Mesendoderm (in vitro differentiated cells): Measurements from ENCODE around the gene CD82. TPM values are rescaled to one million over a fixed set of nuclear protein-coding genes. Genes with fewer than 3 reads are reported as not detected.
"Not testable (repeated sequence)": the region's sequence is repeated elsewhere in the genome, so short reads cannot be mapped to it uniquely, and the experiment has no call there.

Source experiments
- DNase-seq: peaks from one replicate; pipeline ENCODE4 v3.0.0; 2013
- H2AK5ac ChIP-seq: 2 replicates; pipeline ENCODE4 v1.6.1; 2013; ENCODE audit warnings: low read length, inconsistent platforms
- H2BK120ac ChIP-seq: 2 replicates; pipeline ENCODE4 v1.6.1; 2013; ENCODE audit warnings: low read depth, mild to moderate bottlenecking, low read length, moderate library complexity, mixed read lengths
- H2BK15ac ChIP-seq: replicated peaks from 2 replicates; pipeline ENCODE4 v1.6.1; 2013; ENCODE audit warnings: low read depth, mild to moderate bottlenecking, moderate library complexity
- H2BK5ac ChIP-seq: 2 replicates; pipeline ENCODE4 v1.6.1; 2013; ENCODE audit warnings: low read length, inconsistent platforms
- H3K18ac ChIP-seq: 2 replicates; pipeline ENCODE4 v1.6.1; 2013; ENCODE audit warnings: mild to moderate bottlenecking, low read length, mixed read lengths
- H3K23ac ChIP-seq: one replicate; pipeline ENCODE4 v1.6.1; 2013; ENCODE audit warnings: low read length
- H3K27ac ChIP-seq: 2 replicates; pipeline ENCODE4 v1.5.1; 2013; ENCODE audit warnings: low read depth, mild to moderate bottlenecking, inconsistent platforms, low read length, moderate library complexity
- H3K27me3 ChIP-seq: 2 replicates; pipeline ENCODE4 v1.6.1; 2013; ENCODE audit warnings: low read length, control low read depth, mild to moderate bottlenecking, inconsistent platforms; ENCODE audit not compliant: insufficient read depth, poor library complexity
- H3K36me3 ChIP-seq: 2 replicates; pipeline ENCODE4 v1.6.1; 2013; ENCODE audit warnings: low read length, inconsistent platforms; ENCODE audit not compliant: control insufficient read depth, insufficient read depth
- H3K4ac ChIP-seq: one replicate; pipeline ENCODE4 v1.6.1; 2013; ENCODE audit warnings: low read depth, mild to moderate bottlenecking, low read length, moderate library complexity
- H3K4me1 ChIP-seq: 2 replicates; pipeline ENCODE4 v1.6.1; 2013; ENCODE audit warnings: low read depth, low read length, inconsistent platforms; ENCODE audit not compliant: control insufficient read depth
- H3K4me2 ChIP-seq: 2 replicates; pipeline ENCODE4 v1.6.1; 2013; ENCODE audit warnings: low read length
- H3K4me3 ChIP-seq: 2 replicates; pipeline ENCODE4 v1.5.1; 2013; ENCODE audit warnings: mild to moderate bottlenecking, low read length
- H3K56ac ChIP-seq: one replicate; pipeline ENCODE4 v1.6.1; 2013; ENCODE audit warnings: low read length
- H3K79me1 ChIP-seq: 2 replicates; pipeline ENCODE4 v1.6.1; 2013; ENCODE audit warnings: low read length, inconsistent platforms
- H3K79me2 ChIP-seq: 2 replicates; pipeline ENCODE4 v1.6.1; 2013; ENCODE audit warnings: mild to moderate bottlenecking, low read length; ENCODE audit not compliant: control insufficient read depth, insufficient read depth
- H3K9ac ChIP-seq: 2 replicates; pipeline ENCODE4 v1.6.1; 2013; ENCODE audit warnings: low read length, inconsistent platforms
- H4K5ac ChIP-seq: one replicate; pipeline ENCODE4 v1.6.1; 2013; ENCODE audit warnings: low read length
- H4K8ac ChIP-seq: one replicate; pipeline ENCODE4 v1.6.1; 2013; ENCODE audit warnings: low read depth, mild to moderate bottlenecking, control low read depth, low read length, moderate library complexity
- WGBS: extraction: QIAGEN DNeasy Blood & Tissue Kit; methylation state at CpG from one replicate; pipeline ENCODE4 v1.1.7; 2013; ENCODE audit warnings: low lambda C conversion rate, missing lambda C conversion rate; ENCODE audit not compliant: insufficient coverage; ENCODE audit errors: extremely low coverage; 5-methylcytosine and 5-hydroxymethylcytosine counted together
- small RNA-seq: library from polyadenylated mRNA; stranded (forward); fragments of <200 nt; extraction: miRNeasy Mini kit (QIAGEN cat#:217004); gene quantifications from one replicate; pipeline ENCODE3, GENCODE V24; 2013; ENCODE audit not compliant: insufficient read depth

The CD82 gene

DNA sequence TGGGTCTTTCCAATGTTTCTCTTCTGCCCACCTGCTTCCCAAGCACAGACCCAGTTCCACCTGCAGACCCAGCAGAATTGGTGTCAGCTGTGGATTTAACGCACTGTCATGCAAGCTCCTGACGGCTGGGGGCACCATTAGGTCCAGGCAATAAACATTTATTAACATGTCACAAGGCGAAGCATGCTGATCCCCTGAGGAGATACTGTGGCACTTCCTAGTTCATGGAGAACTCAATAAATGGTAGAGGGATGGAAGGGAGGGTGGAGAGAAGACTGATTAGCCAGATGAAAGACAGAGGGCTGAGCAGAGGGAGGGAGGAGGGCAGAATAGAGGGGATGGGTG is 93.0 kb downstream of the CD82 start:
- H4K5ac ChIP-seq, result no peak overlapping the region
- no peak overlapping the region for H3K4me3 ChIP-seq
- H3K79me1 ChIP-seq, result no peaks in the 10 kb centered on the region
- H3K4me1 ChIP-seq, result no peaks in the 10 kb centered on the region
- no peak overlapping the region for H2BK15ac ChIP-seq
- H3K4me2 ChIP-seq, result no peak overlapping the region
- no peak overlapping the region for H3K4ac ChIP-seq
- H3K23ac ChIP-seq, result no peak overlapping the region
- H2BK120ac ChIP-seq, result no peak overlapping the region
- H3K27me3 ChIP-seq, result no peaks in the 10 kb centered on the region
- DNase-seq, result peak; percentile 57
- no peak overlapping the region for H4K8ac ChIP-seq
- no CpG with 5 or more reads among the region's 3 CpGs for WGBS
- no peaks in the 10 kb centered on the region for H3K79me2 ChIP-seq
- H3K56ac ChIP-seq, result no peak overlapping the region
- H3K27ac ChIP-seq, result no peak overlapping the region
- H3K18ac ChIP-seq, result no peak overlapping the region
- no peak overlapping the region for H3K9ac ChIP-seq
- no peak overlapping the region for H2BK5ac ChIP-seq
- no peak overlapping the region for H2AK5ac ChIP-seq
- no peaks in the 10 kb centered on the region for H3K36me3 ChIP-seq

DNA sequence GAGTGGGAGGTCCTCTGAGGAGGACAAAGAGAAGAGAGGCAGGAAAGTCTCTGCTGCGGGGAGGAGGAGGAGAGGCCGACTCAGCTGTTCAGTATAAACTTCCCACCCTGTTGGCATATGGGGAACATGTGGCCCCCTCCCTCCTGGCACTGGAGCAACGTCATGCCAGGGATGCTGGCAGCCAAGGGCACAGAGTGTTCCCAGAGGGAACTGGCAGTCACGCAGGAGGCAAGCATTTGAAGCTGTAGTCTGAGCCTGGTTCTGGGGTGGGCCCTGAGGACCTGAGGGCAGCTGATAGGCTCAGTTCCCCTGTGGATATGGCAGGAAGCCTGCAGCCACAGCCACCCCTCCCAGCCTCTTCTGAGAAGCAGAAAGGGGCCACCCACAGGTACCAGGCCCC is 94.2 kb downstream of the CD82 start:
- no peak overlapping the region for H3K4me2 ChIP-seq
- no peak overlapping the region for H2BK5ac ChIP-seq
- no peaks in the 10 kb centered on the region for H3K4me1 ChIP-seq
- no peak overlapping the region for H4K5ac ChIP-seq
- H3K23ac ChIP-seq, result no peak overlapping the region
- no peaks in the 10 kb centered on the region for H3K79me1 ChIP-seq
- no peak overlapping the region for H2AK5ac ChIP-seq
- H3K4ac ChIP-seq, result no peak overlapping the region
- H3K9ac ChIP-seq, result no peak overlapping the region
- WGBS, result no CpG with 5 or more reads among the region's 4 CpGs
- H4K8ac ChIP-seq, result no peak overlapping the region
- H3K56ac ChIP-seq, result no peak overlapping the region
- H3K18ac ChIP-seq, result no peak overlapping the region
- no peaks in the 10 kb centered on the region for H3K27me3 ChIP-seq
- no peak overlapping the region for H3K4me3 ChIP-seq
- no peak overlapping the region for H2BK120ac ChIP-seq
- no peak for DNase-seq
- H2BK15ac ChIP-seq, result no peak overlapping the region
- H3K79me2 ChIP-seq, result no peaks in the 10 kb centered on the region
- no peak overlapping the region for H3K27ac ChIP-seq
- H3K36me3 ChIP-seq, result no peaks in the 10 kb centered on the region

DNA sequence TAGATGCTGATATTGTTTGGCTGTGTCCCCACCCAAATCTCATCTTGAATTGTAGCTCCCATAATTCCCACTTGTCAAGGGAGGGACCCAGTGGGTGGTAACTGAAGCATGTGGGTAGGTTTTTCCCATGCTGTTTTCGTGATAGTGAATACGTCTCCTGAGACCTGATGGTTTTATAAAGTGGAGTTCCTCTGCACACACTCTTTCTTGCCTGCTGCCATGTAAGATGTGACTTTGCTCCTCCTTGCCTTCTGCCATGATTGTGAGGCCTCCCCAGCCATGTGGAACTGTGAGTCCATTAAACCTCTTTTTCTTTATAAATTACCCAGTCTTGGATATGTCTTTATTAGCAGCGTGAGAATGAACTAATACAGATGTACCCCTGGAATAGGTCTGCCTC is 95.1 kb downstream of the CD82 start:
- WGBS, result no CpG with 5 or more reads among the region's 3 CpGs
- H4K8ac ChIP-seq, H3K4me3 ChIP-seq, H2AK5ac ChIP-seq, H2BK15ac ChIP-seq, H3K27me3 ChIP-seq, H3K56ac ChIP-seq, H3K36me3 ChIP-seq, H3K9ac ChIP-seq, H2BK5ac ChIP-seq, H3K79me1 ChIP-seq, DNase-seq, H3K23ac ChIP-seq, H4K5ac ChIP-seq, H2BK120ac ChIP-seq, H3K4me1 ChIP-seq, H3K18ac ChIP-seq, H3K4ac ChIP-seq, H3K79me2 ChIP-seq, H3K4me2 ChIP-seq, H3K27ac ChIP-seq: not testable (repeated sequence)

DNA sequence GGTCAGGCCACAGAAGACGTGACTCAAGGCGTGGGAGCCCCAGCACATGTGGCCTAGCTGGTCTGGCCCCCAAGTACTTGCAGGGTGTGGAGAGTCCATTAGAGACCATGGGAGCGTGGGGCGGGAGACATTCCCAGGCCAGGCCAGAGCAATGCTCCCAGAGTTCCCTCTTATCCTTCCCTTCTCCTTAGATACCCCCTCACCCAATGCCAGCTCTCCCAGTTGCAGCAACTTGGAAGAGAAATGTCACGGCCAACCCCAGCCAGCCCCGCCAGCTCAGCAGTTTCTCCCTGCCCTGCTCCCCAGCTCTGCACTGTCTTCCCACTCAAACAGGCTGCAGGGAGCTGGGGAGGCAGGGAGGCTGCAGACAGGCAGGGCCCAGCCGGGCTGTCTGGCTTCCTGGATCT is 95.9 kb downstream of the CD82 start:
- no peaks in the 10 kb centered on the region for H3K79me1 ChIP-seq

More for the DNA sequence above, 95.9 kb downstream of the CD82 start:
- Histone ChIP-seq H3K4me2 (no peak overlapping the region), H3K4me1 (no peaks in the 10 kb centered on the region), H2AK5ac (no peak overlapping the region), H4K5ac (no peak overlapping the region), H3K79me2 (no peaks in the 10 kb centered on the region), H2BK120ac (no peak overlapping the region), H2BK5ac (no peak overlapping the region), H3K36me3 (no peaks in the 10 kb centered on the region), H3K27me3 (no peaks in the 10 kb centered on the region), H3K9ac (no peak overlapping the region), H3K4me3 (no peak overlapping the region), H3K27ac (no peak overlapping the region), H4K8ac (no peak overlapping the region), H2BK15ac (no peak overlapping the region), H3K18ac (no peak overlapping the region), H3K56ac (no peak overlapping the region), H3K4ac (no peak overlapping the region), H3K23ac (no peak overlapping the region)
- WGBS, result no CpG with 5 or more reads among the region's 7 CpGs
- no peak for DNase-seq

Small RNA genes lying within 50 kb of the gene (small RNA-seq; reads per million reads assigned to genes)
- gene AC104010.1, result not detected
